Common myeloid progenitor, CD34-positive (primary cell): Measurements from ENCODE around the gene CAMK1D.

Experiments used
- CTCF ChIA-PET: fragments of 350-600 bp; sonication (Branson Sonifier 250); formaldehyde crosslinking; loops from one replicate; lab custom pipeline; 2021; ENCODE audit warnings: antibody characterized with exemption; lab: Charles Lee
- POLR2A ChIA-PET: fragments of 350-600 bp; sonication (Branson Sonifier 250); formaldehyde crosslinking; loops from one replicate; lab custom pipeline; 2021; ENCODE audit warnings: antibody characterized with exemption; lab: Charles Lee
- DNase-seq, 3 donors: peaks; one replicate each; pipeline versions ENCODE4 v3.0.0 to v3.0.0-alpha.2; 2013
- H3K27ac ChIP-seq, 2 experiments: 1 replicate in 1 of 2; 2 replicates in 1 of 2; pipeline ENCODE4 v1.7.0; 2013; ENCODE audit warnings: inconsistent platforms in 2 of 2, low read length in 2 of 2, mild to moderate bottlenecking in 2 of 2, low read depth in 1 of 2, moderate library complexity in 1 of 2; ENCODE audit not compliant: severe bottlenecking in 2 of 2, insufficient read depth in 1 of 2, poor library complexity in 1 of 2
- H3K27me3 ChIP-seq, 5 experiments: replicated peaks in 2 of 5; 1 replicate in 3 of 5; 2 replicates in 2 of 5; pipeline versions ENCODE4 v1.6.1 to v1.7.0; 2013; ENCODE audit warnings: low read length in 4 of 5, mild to moderate bottlenecking in 2 of 5, moderate library complexity in 2 of 5, inconsistent platforms in 1 of 5; ENCODE audit not compliant: insufficient read depth in 5 of 5, control insufficient read depth in 4 of 5
- H3K36me3 ChIP-seq, 4 experiments: 1 replicate in 2 of 4; 2 replicates in 2 of 4; pipeline versions ENCODE4 v1.6.1 to v1.7.0; 2013; ENCODE audit warnings: low read length in 3 of 4, control low read depth in 1 of 4, mild to moderate bottlenecking in 1 of 4; ENCODE audit not compliant: control insufficient read depth in 4 of 4, insufficient read depth in 4 of 4
- H3K4me1 ChIP-seq, 4 experiments: 1 replicate in 3 of 4; 2 replicates in 1 of 4; pipeline versions ENCODE4 v1.6.1 to v1.7.1; 2013; ENCODE audit warnings: low read length in 3 of 4, mild to moderate bottlenecking in 3 of 4, control low read depth in 1 of 4, inconsistent platforms in 1 of 4, moderate library complexity in 1 of 4; ENCODE audit not compliant: control insufficient read depth in 4 of 4, insufficient read depth in 4 of 4; ENCODE audit errors: control extremely low read depth in 1 of 4
- H3K4me3 ChIP-seq, 7 experiments: 1 replicate in 4 of 7; 2 replicates in 3 of 7; pipeline versions ENCODE4 v1.5.1 to v1.7.0; 2013; ENCODE audit warnings: mild to moderate bottlenecking in 7 of 7, low read length in 6 of 7, moderate library complexity in 6 of 7, inconsistent platforms in 2 of 7, low read depth in 2 of 7, control low read depth in 1 of 7; ENCODE audit not compliant: insufficient read depth in 4 of 7, control insufficient read depth in 1 of 7; ENCODE audit errors: extremely low read depth in 1 of 7
- H3K9me3 ChIP-seq, 5 experiments: 1 replicate in 4 of 5; 2 replicates in 1 of 5; pipeline versions ENCODE4 v1.6.1 to v1.7.1; 2013; ENCODE audit warnings: low read length in 4 of 5, mild to moderate bottlenecking in 2 of 5, inconsistent platforms in 1 of 5, low read depth in 1 of 5, moderate library complexity in 1 of 5; ENCODE audit not compliant: control insufficient read depth in 4 of 5, insufficient read depth in 2 of 5; ENCODE audit errors: control extremely low read depth in 1 of 5
- WGBS: methylation state at CpG from one replicate; pipeline ENCODE4 v1.1.5; 2013; ENCODE audit not compliant: insufficient coverage; 5-methylcytosine and 5-hydroxymethylcytosine counted together

The CAMK1D gene

DNA sequence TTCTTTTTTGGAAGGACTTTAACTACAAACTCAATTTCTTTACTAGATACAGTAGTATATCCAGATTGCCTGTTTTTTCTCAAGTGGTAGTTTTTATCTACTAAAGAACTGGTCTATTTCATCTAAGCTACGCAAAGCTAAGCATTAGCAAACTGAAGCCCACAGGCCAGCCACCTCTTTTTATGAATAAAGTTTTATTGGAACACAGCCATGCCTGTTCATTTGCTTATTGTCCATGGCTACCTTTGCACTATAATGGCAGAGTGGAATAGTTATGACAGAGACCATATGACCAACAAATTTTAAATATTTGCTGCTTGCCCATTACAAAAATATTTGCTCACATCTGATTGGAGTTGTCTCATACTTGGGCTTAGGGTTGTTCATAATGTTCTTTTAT, 168.7 kb downstream of the CAMK1D start:
- POLR2A ChIA-PET, result no interaction called here
- peaks cover 0 to 5% (median 2%) of the 10 kb centered on the region in 5 experiments for H3K9me3 ChIP-seq
- H3K4me3 ChIP-seq, result no peak overlapping the region
- no peak overlapping the region for H3K27ac ChIP-seq
- no CpG with 5 or more reads among the region's 1 CpG for WGBS
- no peaks in the 10 kb centered on the region for H3K36me3 ChIP-seq
- no peak for DNase-seq
- CTCF ChIA-PET, result no interaction called here
- no peaks in the 10 kb centered on the region for H3K27me3 ChIP-seq
- H3K4me1 ChIP-seq, result peaks cover 0 to 10% (median 0%) of the 10 kb centered on the region in 4 experiments

DNA sequence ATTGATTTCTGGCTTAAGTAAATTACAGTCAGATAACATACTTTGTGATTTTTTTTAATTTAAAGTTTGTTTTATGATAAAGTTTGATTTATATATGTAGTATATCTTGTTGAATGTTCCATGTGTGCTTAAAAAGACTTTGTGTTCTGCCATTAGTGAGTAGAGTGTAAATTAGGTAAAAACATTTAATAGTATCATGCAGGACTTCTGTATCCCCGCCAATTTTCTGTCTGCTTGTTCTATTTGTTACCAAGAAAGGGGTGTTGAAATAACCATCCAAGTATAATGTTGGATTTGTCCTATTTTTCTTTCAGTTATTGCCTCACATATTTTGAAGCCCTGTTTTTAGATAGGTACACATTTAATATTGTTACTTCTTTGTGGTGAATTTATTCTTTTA, 172.1 kb downstream of the CAMK1D start:
- H3K9me3 ChIP-seq, result peaks cover 0 to 5% (median 4%) of the 10 kb centered on the region in 5 experiments
- H3K27ac ChIP-seq, result no peak overlapping the region
- no peak overlapping the region for H3K4me3 ChIP-seq
- no peaks in the 10 kb centered on the region for H3K36me3 ChIP-seq
- H3K27me3 ChIP-seq, result no peaks in the 10 kb centered on the region
- no peaks in the 10 kb centered on the region for H3K4me1 ChIP-seq
- ChIA-PET CTCF (interaction anchor here (1.0 kb wide), 1 partner anchor 134 kb away, joined by 3 read pairs; no protein-coding TSS in a partner anchor), POLR2A (no interaction called here)
- no peak for DNase-seq
- WGBS, result 100% methylated on average over 1 of the region's 1 CpG

DNA sequence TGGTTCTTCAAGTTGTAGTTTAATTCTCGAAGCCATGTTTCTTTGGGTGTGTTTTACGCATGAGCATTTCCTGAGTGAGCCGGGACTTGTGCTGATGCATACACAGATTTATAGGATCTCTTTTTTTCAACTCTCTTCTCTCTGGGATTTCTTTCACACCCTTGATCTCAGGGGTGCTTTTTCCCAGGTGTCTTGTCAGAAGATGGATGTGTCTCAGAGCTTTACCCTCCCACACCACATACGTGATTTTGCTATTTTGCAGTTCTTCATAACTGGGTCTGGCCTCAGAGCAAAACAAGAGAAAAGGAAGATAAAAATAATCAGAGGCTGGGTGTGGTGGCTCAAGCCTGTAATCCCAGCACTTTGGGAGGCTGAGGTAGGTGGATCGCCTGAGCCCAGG, 177.0 kb downstream of the CAMK1D start:
- no peaks in the 10 kb centered on the region for H3K27me3 ChIP-seq
- peaks cover 0 to 3% (median 2%) of the 10 kb centered on the region in 5 experiments for H3K9me3 ChIP-seq
- no peak overlapping the region for H3K27ac ChIP-seq
- POLR2A ChIA-PET, result no interaction called here
- 93% methylated on average over 4 of the region's 5 CpGs for WGBS
- no peaks in the 10 kb centered on the region for H3K4me1 ChIP-seq
- CTCF ChIA-PET, result no interaction called here
- no peak overlapping the region for H3K4me3 ChIP-seq
- no peaks in the 10 kb centered on the region for H3K36me3 ChIP-seq
- DNase-seq, result no peak

DNA sequence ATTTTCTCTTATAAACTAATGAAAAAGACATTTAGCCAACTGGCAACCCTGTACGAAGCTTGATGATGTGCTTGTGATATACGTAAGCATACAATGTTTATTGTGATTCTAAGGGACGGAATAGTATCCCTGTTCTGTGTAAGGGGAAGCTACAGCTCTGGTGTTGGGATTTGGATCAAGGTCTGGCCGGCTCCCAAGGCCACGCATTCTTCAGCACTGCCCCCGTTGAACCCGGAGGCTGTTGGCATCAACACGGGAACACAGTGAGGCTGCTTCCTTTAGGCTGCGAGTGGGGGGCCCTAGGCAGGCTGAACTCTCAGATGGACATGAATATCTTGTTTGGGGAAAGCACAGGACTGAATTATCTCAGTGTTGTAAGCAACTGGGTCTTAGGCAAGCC, 180.6 kb downstream of the CAMK1D start:
- POLR2A ChIA-PET, result no interaction called here
- Histone ChIP-seq H3K27ac (no peak overlapping the region), H3K4me3 (no peak overlapping the region), H3K9me3 (peaks cover 0 to 2% (median 0%) of the 10 kb centered on the region in 5 experiments), H3K36me3 (no peaks in the 10 kb centered on the region), H3K27me3 (no peaks in the 10 kb centered on the region), H3K4me1 (peaks cover 0 to 3% (median 0%) of the 10 kb centered on the region in 4 experiments)
- no peak for DNase-seq
- WGBS, result 97% methylated on average over 9 of the region's 9 CpGs
- CTCF ChIA-PET, result no interaction called here

DNA sequence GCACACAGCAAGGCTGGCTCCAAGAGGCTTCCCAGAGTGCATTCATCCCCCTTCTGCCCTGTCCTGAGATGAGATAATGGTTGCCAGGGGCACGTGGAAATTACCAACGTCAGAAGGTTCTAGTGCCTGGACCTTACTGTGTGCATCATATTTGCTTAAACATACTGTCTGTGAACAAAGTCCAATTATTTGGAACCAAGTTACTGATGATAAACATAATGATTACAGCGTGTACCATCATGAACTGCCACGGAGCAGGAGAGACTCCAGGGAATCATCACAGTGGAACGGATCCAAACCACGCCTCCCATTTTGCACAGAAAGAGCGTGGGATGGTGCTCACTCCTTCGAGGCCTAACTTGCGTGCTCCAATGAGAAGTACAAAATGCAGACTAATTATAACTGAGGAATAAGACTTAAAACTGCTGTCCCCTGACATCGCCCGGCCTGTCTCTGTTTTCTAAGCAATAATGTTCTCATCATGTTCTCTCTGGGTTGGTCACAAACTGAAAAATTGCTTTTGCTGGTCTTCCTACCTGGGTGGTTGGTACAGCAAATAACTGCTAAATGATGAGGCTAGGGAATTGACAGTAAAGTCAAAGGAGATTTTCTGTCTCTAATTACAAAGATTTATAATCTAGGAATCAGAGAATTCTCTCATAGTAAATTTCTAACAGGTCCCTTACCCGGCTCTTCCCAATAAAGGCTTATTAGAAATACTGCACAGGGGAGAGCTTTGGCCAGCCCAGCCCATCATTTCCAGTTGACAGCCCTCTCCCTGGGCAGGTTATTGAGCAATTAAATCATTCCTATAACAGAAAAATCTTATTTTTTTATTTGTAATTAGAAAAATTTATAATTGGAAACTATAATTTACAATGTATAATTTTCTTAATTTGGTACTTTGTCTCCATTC, 182.2 kb downstream of the CAMK1D start:
- no peak overlapping the region for H3K27ac ChIP-seq
- no peak overlapping the region for H3K4me3 ChIP-seq
- H3K36me3 ChIP-seq, result no peaks in the 10 kb centered on the region
- WGBS, result 88% methylated on average over 10 of the region's 12 CpGs
- no peaks in the 10 kb centered on the region for H3K27me3 ChIP-seq
- ChIA-PET POLR2A (no interaction called here), CTCF (no interaction called here)
- DNase-seq, result no peak
- H3K9me3 ChIP-seq, result no peaks in the 10 kb centered on the region
- peaks cover 0 to 4% (median 0%) of the 10 kb centered on the region in 4 experiments for H3K4me1 ChIP-seq

DNA sequence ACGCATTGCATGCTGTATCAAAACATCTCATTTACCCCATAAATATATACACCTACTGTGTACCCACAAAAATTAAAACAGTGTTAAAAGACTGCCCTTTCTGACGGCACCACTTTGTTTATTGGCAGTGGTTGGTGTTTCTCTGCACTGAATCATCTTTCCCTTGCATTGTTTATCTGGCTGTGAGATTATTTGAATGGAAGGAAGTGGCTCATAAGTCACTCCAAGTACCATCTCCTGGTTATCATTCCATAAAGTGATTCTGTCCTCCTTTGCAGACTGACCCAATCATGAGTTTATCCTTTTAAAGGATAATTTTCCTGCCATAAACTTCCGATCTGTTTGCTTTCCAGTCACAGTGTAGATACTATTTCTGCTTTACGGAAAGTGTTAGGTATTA, 183.8 kb downstream of the CAMK1D start:
- H3K4me1 ChIP-seq, result peaks cover 0 to 4% (median 0%) of the 10 kb centered on the region in 4 experiments
- no peaks in the 10 kb centered on the region for H3K27me3 ChIP-seq
- ChIA-PET CTCF (interaction anchor here (0.9 to 2.5 kb wide), 2 partner anchors 47 to 124 kb away, joined by 4 to 6 read pairs; no protein-coding TSS in a partner anchor), POLR2A (no interaction called here)
- no peak overlapping the region for H3K4me3 ChIP-seq
- no peak overlapping the region for H3K27ac ChIP-seq
- H3K36me3 ChIP-seq, result no peaks in the 10 kb centered on the region
- no CpG with 5 or more reads among the region's 4 CpGs for WGBS
- H3K9me3 ChIP-seq, result no peaks in the 10 kb centered on the region
- no peak for DNase-seq

DNA sequence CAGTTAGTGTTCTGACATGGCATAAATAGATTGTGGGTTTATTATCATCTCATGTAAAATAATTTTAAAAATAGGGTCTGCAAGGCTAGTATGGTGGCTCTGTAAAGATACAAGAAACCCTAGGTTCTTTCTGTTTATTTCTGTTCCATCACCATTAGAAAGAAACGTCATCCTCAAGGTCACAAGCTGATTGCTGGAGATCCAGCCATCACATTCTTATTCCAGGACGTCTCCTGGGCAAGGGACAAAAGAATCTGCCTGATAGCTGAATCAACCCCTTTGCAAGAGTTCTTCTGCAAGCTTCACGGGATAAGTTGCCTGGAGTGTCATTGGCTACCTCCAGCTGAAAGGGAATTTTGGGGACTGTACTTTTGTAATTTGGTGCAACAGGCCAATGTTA, 184.4 kb downstream of the CAMK1D start:
- H3K9me3 ChIP-seq, result no peaks in the 10 kb centered on the region
- H3K4me1 ChIP-seq, result peaks cover 0 to 4% (median 0%) of the 10 kb centered on the region in 4 experiments
- H3K27ac ChIP-seq, result no peak overlapping the region
- no peak for DNase-seq
- peaks cover 0 to 2% (median 0%) of the 10 kb centered on the region in 4 experiments for H3K36me3 ChIP-seq
- no peaks in the 10 kb centered on the region for H3K27me3 ChIP-seq
- WGBS, result 100% methylated on average over 2 of the region's 3 CpGs
- ChIA-PET CTCF (interaction anchor here (0.9 to 2.5 kb wide), 3 partner anchors 47 to 127 kb away, joined by 4 to 6 read pairs (median 4); no protein-coding TSS in a partner anchor), POLR2A (no interaction called here)
- H3K4me3 ChIP-seq, result no peak overlapping the region
